OCI-LY7 (cell line): ENCODE measurements around the gene SGO1. TPM values are rescaled to one million over a fixed set of nuclear protein-coding genes. Genes with fewer than 3 reads are reported as not detected.

ENCODE experiments used
- BruUV-seq: library from RNA; stranded (reverse); fragments of 400-500 nt; replicated peaks from 2 replicates; lab custom pipeline; 2021; lab: Mats Ljungman, UMichigan
- CTCF ChIA-PET: fragments of 300-600 bp; sonication (Branson Sonifier 250); formaldehyde crosslinking; loops from one replicate; lab custom pipeline; 2022; ENCODE audit warnings: antibody characterized with exemption; ENCODE audit not compliant: unreplicated experiment; lab: Charles Lee
- POLR2A ChIA-PET: fragments of 300-600 bp; sonication (Branson Sonifier 250); formaldehyde crosslinking; loops from one replicate; lab custom pipeline; 2022; ENCODE audit warnings: antibody characterized with exemption; lab: Charles Lee
- DNase-seq: peaks from one replicate; pipeline ENCODE4 v3.0.0-alpha.2; 2015; ENCODE audit warnings: low spot score
- H2AFZ ChIP-seq: fragments of 200-600 bp; sonication (generic), shearing (Covaris generic); 2 replicates; pipeline ENCODE4 v1.6.1; 2014; ENCODE audit warnings: mild to moderate bottlenecking, antibody characterized with exemption, low read length, moderate library complexity
- H3K27ac ChIP-seq: fragments of 200-600 bp; sonication (generic); 2 replicates; pipeline ENCODE4 v1.5.1; 2014; ENCODE audit warnings: mixed run types, low read depth, mild to moderate bottlenecking, moderate library complexity, low read length, inconsistent platforms; ENCODE audit not compliant: poor library complexity, severe bottlenecking
- H3K36me3 ChIP-seq: fragments of 200-600 bp; sonication (generic); 2 replicates; pipeline ENCODE4 v1.6.1; 2014; ENCODE audit warnings: mild to moderate bottlenecking, antibody characterized with exemption, low read length, moderate library complexity, mixed read lengths; ENCODE audit not compliant: insufficient read depth
- H3K4me1 ChIP-seq: fragments of 200-600 bp; sonication (generic); 2 replicates; pipeline ENCODE4 v1.5.1; 2014; ENCODE audit warnings: mild to moderate bottlenecking, low read length; ENCODE audit not compliant: insufficient read depth, poor library complexity, severe bottlenecking
- H3K4me2 ChIP-seq: fragments of 200-600 bp; sonication (generic); 2 replicates; pipeline ENCODE4 v1.6.1; 2014; ENCODE audit warnings: mild to moderate bottlenecking, low read length
- H3K4me3 ChIP-seq: fragments of 200-600 bp; sonication (generic); 2 replicates; pipeline ENCODE4 v1.5.1; 2014; ENCODE audit warnings: mild to moderate bottlenecking, low read depth, low read length; ENCODE audit not compliant: poor library complexity, severe bottlenecking
- H3K79me2 ChIP-seq: fragments of 200-600 bp; sonication (generic); 2 replicates; pipeline ENCODE4 v1.6.1; 2016; ENCODE audit warnings: low read depth, mild to moderate bottlenecking, low read length, moderate library complexity, mixed read lengths; ENCODE audit not compliant: insufficient read depth
- H3K9me2 ChIP-seq: fragments of 200-600 bp; sonication (generic); 2 replicates; pipeline ENCODE4 v1.6.1; 2016; ENCODE audit warnings: mild to moderate bottlenecking, low read length, mixed read lengths; ENCODE audit not compliant: insufficient read depth
- H3K9me3 ChIP-seq: fragments of 200-600 bp; sonication (generic); 2 replicates; pipeline ENCODE4 v1.6.1; 2014; ENCODE audit warnings: mild to moderate bottlenecking, mixed run types, low read length, mixed read lengths
- H4K20me1 ChIP-seq: fragments of 200-600 bp; sonication (generic); 2 replicates; pipeline ENCODE4 v1.6.1; 2014; ENCODE audit warnings: mild to moderate bottlenecking, antibody characterized with exemption, low read length, moderate library complexity, mixed read lengths; ENCODE audit not compliant: insufficient read depth
- EZH2phosphoT487 ChIP-seq: fragments of 200-600 bp; sonication (generic); IDR thresholded peaks from 2 replicates; pipeline ENCODE4 v1.6.1; 2018; ENCODE audit warnings: low read depth, borderline replicate concordance, mild to moderate bottlenecking, mixed run types, antibody characterized with exemption, low read length, moderate library complexity, mixed read lengths
- intact Hi-C: fragments of 100-400 bp; cut with micrococcal nuclease; formaldehyde crosslinking; loops from one replicate; pipeline ENCODE4 v1.10.0; 2022; ENCODE audit not compliant: unreplicated experiment
- total RNA-seq, 2 experiments: library from RNA; depleted of rRNA in 1 of 2; stranded (reverse); fragments of >200 nt in 1 of 2; shearing (Covaris generic) in 1 of 2; gene quantifications; 2 replicates each; pipeline ENCODE4 v1.2.3, GENCODE V29; 2014 to 2022
- TF ChIP-seq, protein P1 (sequence below): fragments of 200-600 bp; sonication (generic); conservative IDR thresholded peaks from 2 replicates; pipeline ENCODE4 v1.5.1; 2014; ENCODE audit warnings: mild to moderate bottlenecking, antibody characterized with exemption, low read length, moderate library complexity, mixed read lengths

The SGO1 gene
- total RNA-seq, 2 experiments from 2014 or later, result 27.6 to 38.8 TPM

GRCh38 chr3:20148466-20148865 lies 37.5 kb downstream of the SGO1 start:
- Histone ChIP-seq H2AFZ (no peak overlapping the region), H3K9me2 (no peaks in the 10 kb centered on the region), H3K27ac (no peak overlapping the region), H3K4me2 (no peak overlapping the region), H3K36me3 (peaks cover 51% of the 10 kb centered on the region), H3K79me2 (no peaks in the 10 kb centered on the region), H4K20me1 (no peaks in the 10 kb centered on the region), H3K4me3 (no peak overlapping the region), H3K9me3 (no peaks in the 10 kb centered on the region), H3K4me1 (no peaks in the 10 kb centered on the region)
- ChIA-PET CTCF (no interaction called here), POLR2A (interaction anchor here (0.6 to 2.3 kb wide), 8 partner anchors 9 to 163 kb away, joined by 3 to 7 read pairs (median 3); no protein-coding TSS in a partner anchor)
- no TSS peak for BruUV-seq
- no peak for DNase-seq
- TF ChIP-seq EZH2phosphoT487, result no peak
- TF ChIP-seq, protein P1, sequence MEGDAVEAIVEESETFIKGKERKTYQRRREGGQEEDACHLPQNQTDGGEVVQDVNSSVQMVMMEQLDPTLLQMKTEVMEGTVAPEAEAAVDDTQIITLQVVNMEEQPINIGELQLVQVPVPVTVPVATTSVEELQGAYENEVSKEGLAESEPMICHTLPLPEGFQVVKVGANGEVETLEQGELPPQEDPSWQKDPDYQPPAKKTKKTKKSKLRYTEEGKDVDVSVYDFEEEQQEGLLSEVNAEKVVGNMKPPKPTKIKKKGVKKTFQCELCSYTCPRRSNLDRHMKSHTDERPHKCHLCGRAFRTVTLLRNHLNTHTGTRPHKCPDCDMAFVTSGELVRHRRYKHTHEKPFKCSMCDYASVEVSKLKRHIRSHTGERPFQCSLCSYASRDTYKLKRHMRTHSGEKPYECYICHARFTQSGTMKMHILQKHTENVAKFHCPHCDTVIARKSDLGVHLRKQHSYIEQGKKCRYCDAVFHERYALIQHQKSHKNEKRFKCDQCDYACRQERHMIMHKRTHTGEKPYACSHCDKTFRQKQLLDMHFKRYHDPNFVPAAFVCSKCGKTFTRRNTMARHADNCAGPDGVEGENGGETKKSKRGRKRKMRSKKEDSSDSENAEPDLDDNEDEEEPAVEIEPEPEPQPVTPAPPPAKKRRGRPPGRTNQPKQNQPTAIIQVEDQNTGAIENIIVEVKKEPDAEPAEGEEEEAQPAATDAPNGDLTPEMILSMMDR, result no peak
- intact Hi-C loops, result no loop called here

DNA sequence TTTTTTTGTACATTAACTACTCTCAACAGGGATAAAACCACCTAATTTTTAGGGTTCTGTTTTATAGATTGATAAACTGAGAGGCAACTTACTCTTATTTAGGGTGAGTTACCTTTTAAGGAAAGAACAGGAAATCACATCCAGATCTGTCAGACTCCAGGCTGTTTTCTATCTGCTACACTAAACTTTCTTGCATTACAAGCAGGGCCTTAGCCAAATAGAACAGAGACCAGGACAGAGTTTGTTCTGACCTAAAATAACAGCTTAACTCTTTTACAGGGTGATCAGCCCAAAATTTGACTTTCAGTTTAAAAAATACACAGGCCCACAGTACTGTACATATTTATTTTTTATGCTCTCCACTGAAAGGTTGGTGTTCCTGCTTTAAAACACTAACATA lies 38.6 kb downstream of the SGO1 start:
- peaks cover 52% of the 10 kb centered on the region for H3K36me3 ChIP-seq
- no peaks in the 10 kb centered on the region for H3K79me2 ChIP-seq
- H3K4me3 ChIP-seq, result no peak overlapping the region
- TF ChIP-seq, protein P1, result no peak
- TF ChIP-seq EZH2phosphoT487, result no peak
- POLR2A ChIA-PET, result interaction anchor here (0.8 to 2.2 kb wide), 2 partner anchors 14 to 789 kb away, joined by 3 to 6 read pairs; no protein-coding TSS in a partner anchor
- no peaks in the 10 kb centered on the region for H4K20me1 ChIP-seq
- H3K9me2 ChIP-seq, result no peaks in the 10 kb centered on the region
- no peaks in the 10 kb centered on the region for H3K9me3 ChIP-seq
- no TSS peak for BruUV-seq
- no peak overlapping the region for H3K4me2 ChIP-seq
- H3K27ac ChIP-seq, result no peak overlapping the region
- no peak overlapping the region for H2AFZ ChIP-seq
- no peak for DNase-seq
- CTCF ChIA-PET, result no interaction called here
- intact Hi-C loops, result no loop called here
- no peaks in the 10 kb centered on the region for H3K4me1 ChIP-seq

DNA sequence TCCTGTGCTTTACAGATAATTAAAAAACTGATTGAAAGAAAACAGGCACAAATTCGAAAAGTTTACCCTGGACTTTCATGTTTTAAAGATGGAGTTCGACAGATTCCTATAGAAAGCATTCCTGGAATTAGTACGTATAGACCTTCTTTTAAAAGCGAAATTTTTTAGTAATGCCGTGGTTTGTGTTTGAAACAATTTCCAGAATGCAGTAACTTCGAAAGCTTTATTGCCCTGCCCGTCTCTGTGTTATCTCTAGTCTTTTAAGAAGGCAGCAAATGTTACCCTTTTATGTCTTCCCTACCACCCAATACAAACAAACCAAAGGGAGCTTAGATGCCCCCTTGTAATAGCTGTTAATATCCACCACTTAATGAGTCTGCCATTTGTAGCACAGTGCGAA lies 39.7 kb downstream of the SGO1 start:
- Histone ChIP-seq H3K27ac (no peak overlapping the region), H3K4me3 (no peak overlapping the region), H2AFZ (no peak overlapping the region), H3K9me3 (no peaks in the 10 kb centered on the region), H4K20me1 (no peaks in the 10 kb centered on the region), H3K4me1 (no peaks in the 10 kb centered on the region), H3K79me2 (no peaks in the 10 kb centered on the region), H3K36me3 (peaks cover 50% of the 10 kb centered on the region), H3K4me2 (no peak overlapping the region), H3K9me2 (no peaks in the 10 kb centered on the region)
- intact Hi-C loops, result no loop called here
- TF ChIP-seq, protein P1, result no peak
- TF ChIP-seq EZH2phosphoT487, result no peak
- ChIA-PET POLR2A (interaction anchor here (0.8 to 2.2 kb wide), 3 partner anchors 13 to 790 kb away, joined by 3 to 6 read pairs (median 4); no protein-coding TSS in a partner anchor), CTCF (no interaction called here)
- no TSS peak for BruUV-seq
- DNase-seq, result no peak
